ENCODE data around the gene RANBP9. TPM values are rescaled to one million over a fixed set of nuclear protein-coding genes. Genes with fewer than 3 reads are reported as not detected.

Gene RANBP9
- total and polyA plus RNA-seq, 9 of the 15 experiments (the other 6 are each of a cell fraction or from before 2014, with no cell fraction given) = 27.5 to 130 (median 61.5) TPM

DNA sequence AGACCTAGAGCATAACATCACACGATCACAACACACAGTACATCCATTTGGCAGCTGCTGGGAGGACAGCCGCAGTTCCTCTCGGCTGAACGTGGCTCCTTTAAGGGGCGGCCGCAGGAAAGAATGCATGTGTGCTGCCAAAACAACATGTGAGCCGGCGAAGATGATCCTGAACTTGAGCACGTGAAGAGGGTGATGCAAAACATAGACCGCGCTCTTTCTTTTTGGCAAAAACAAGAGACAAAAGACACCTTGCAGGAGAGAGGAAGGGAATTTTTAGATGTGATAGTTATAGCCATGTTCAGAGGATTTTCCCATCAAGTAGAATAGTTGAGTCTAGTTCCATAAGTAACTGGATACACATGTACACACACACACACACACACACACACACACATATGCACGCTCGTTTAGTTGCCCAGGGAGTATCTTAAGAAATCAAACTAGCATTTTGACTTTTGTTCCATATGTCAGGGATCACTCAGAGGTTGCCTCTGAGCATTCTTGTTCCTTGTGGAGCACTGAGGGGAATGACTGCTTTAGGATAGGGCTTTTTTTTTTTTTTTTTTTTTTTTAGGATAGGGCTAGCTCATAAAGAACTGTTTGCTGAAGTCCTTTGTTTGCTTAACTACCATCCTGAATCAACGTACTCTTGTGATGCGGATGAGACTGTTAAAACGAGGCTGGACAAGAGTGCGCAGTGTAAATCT is 21.7 kb upstream of the RANBP9 start (continued):
- TF ChIP-seq, protein P1, sequence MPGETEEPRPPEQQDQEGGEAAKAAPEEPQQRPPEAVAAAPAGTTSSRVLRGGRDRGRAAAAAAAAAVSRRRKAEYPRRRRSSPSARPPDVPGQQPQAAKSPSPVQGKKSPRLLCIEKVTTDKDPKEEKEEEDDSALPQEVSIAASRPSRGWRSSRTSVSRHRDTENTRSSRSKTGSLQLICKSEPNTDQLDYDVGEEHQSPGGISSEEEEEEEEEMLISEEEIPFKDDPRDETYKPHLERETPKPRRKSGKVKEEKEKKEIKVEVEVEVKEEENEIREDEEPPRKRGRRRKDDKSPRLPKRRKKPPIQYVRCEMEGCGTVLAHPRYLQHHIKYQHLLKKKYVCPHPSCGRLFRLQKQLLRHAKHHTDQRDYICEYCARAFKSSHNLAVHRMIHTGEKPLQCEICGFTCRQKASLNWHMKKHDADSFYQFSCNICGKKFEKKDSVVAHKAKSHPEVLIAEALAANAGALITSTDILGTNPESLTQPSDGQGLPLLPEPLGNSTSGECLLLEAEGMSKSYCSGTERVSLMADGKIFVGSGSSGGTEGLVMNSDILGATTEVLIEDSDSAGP (CRISPR knock-in tag; IDR thresholded peaks at IDR 0.05) = peak; percentile 91
- TF ChIP-seq E2F6 (IDR thresholded peaks at IDR 0.05; ENCODE audit: borderline replicate concordance in 1 of 2, extremely low read depth in 1 of 2, insufficient read depth in 1 of 2, insufficient read length in 1 of 2, low read depth in 1 of 2, low read length in 1 of 2, poor library complexity in 1 of 2, severe bottlenecking in 1 of 2) = peak in 1 of 2 experiments; percentile 54
- no peak; the same call in 1 of the 2 replicates for TF ChIP-seq CEBPG (CRISPR knock-in tag; IDR thresholded peaks at IDR 0.05)
- TF ChIP-seq CEBPG (tag; conservative IDR thresholded peaks at IDR 0.05 in 1 of 2, IDR thresholded peaks at IDR 0.05 in 1 of 2) = peak; percentile 62 to 66
- no peak for TF ChIP-seq ZNF318 (IDR thresholded peaks at IDR 0.05; ENCODE audit: borderline replicate concordance in 1 of 2, low read depth in 1 of 2)
- peak; percentile 54; the same call in 1 of the 2 replicates for TF ChIP-seq DIDO1 (tag; IDR thresholded peaks at IDR 0.05; ENCODE audit: low read depth)
- TF ChIP-seq CXXC5 (CRISPR knock-in tag; IDR thresholded peaks at IDR 0.05) = peak; percentile 37
- no peak for TF ChIP-seq ZNF717 (CRISPR knock-in tag; IDR thresholded peaks at IDR 0.05)
- TF ChIP-seq CTBP1 (IDR thresholded peaks at IDR 0.05; ENCODE audit: borderline replicate concordance) = 0 out of 2 replicates have a peak, but pooled peaks have one; percentile 33
- TF ChIP-seq, protein P2, sequence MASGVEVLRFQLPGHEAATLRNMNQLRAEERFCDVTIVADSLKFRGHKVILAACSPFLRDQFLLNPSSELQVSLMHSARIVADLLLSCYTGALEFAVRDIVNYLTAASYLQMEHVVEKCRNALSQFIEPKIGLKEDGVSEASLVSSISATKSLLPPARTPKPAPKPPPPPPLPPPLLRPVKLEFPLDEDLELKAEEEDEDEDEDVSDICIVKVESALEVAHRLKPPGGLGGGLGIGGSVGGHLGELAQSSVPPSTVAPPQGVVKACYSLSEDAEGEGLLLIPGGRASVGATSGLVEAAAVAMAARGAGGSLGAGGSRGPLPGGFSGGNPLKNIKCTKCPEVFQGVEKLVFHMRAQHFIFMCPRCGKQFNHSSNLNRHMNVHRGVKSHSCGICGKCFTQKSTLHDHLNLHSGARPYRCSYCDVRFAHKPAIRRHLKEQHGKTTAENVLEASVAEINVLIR (CRISPR knock-in tag; IDR thresholded peaks at IDR 0.05) = no peak
- peak; percentile 60; the same call in 1 of the 2 replicates for TF ChIP-seq ATF3 (IDR thresholded peaks at IDR 0.05)
- TF ChIP-seq ATF3 (CRISPR knock-in tag; conservative IDR thresholded peaks at IDR 0.05) = no peak

Data from K562 (cell line).